HL-60/S4 treated with retinoic acid at 250 ng/mL for 4 days and 3 days (cell line): ENCODE results near the gene CCRL2.

Experiments used
- in situ Hi-C: fragments of 300-500 bp; cut with MboI; formaldehyde crosslinking; loops from 2 replicates; pipeline ENCODE4 v1.7.0; 2022; ENCODE audit warnings: low sequenced_read_pairs

The CCRL2 gene

DNA sequence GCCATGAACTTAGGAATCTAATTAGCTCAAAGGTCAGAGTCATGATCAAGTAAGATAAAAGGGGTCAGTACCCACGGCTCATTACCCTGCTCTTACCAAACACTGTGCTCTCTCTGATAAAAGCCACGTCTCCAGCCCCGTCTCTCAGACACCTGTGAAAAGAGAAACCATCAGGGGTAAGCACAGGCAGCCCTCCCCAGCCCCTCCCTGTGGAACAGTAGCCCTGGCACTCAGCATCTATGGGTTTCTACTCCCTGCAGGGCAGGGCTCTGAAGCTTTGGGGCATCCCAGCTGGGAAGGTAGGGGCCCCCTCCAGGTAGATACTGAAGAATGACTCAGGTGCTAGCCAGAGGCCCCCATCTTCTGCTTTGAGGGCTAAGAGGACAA, 47.1 kb downstream of the CCRL2 start:
- in situ Hi-C loops = no loop called here

- in situ Hi-C loops = no loop called here
These were observed 47.5 kb downstream of the CCRL2 start for GRCh38 chr3:46454606-46455005.

DNA sequence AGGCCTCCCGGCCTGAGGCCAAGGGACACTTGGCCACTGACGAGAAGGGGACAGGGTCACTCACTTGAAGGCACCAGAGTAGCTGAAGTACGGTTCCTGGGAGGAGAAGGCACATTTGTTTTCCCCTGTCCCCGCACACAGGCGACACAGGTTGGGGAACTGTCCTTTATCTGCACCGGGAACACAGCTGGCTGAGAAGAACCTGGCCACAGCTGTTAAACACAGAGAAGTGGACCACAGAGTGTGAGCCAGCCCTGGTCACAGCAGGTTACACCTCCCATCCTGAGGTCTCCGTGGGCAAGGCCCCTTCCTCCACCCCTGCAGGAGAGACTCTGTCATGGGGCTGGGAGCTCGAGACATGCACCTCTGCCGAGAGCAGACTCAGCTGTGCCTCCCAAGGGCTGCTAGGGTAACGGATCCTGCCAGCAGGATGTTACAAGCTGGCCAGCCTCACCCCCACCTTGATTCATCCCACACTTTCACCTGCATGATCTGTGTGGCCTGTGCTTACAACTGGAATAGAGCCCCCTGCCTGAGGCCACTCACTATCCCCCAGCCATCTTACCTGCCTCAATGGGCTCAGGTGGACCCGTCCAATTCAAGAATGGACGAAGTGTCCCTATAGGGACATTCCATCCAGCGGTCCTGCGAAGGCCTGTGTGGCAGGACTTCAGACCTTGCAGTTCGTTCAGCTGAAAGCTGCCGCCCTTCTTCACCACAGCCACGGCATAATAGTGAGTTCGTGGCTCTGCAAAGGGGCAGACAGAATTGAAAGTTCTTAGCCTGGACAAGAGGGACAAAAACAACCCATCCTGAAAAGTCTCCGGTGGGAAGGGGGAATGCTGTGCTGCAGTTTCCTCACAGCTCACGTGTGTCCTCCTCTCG, 48.4 kb downstream of the CCRL2 start:
- in situ Hi-C loops = no loop called here

GRCh38 chr3:46456118-46456517, 49.1 kb downstream of the CCRL2 start:
- in situ Hi-C loops = no loop called here
